ENCODE measurements around the gene TTLL11. TPM values are rescaled to one million over a fixed set of nuclear protein-coding genes. Genes with fewer than 3 reads are reported as not detected.

Gene TTLL11
- total RNA-seq, 6 experiments from 2014 or later: 6.9 to 10.2 (median 8.3) TPM

DNA sequence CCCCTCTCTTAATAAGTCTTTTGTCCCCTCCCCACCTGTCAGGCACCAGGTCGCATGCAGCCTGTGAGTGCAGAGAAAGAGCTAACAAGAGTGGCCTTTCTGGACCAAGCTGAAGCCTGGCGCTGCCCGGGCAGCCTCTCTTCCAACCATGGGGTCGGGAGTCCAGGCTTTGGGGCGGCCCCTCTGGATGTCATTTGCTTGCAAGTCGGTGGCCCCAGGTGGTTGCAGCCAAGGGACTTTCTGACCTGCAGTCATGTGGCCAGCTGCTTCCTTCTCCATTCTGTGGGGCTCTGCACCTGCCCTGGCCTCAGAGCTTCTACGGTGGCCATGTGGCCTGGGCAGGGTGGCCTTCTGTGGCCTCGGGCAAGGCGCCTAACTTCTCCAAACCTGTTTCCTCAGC, 282.0 kb downstream of the TTLL11 start:
- Mint-ChIP-seq H3K36me3 (ENCODE audit: low read depth) (no peaks in the 10 kb centered on the region), H3K9me3 (no peaks in the 10 kb centered on the region), H3K27ac (no peak overlapping the region), H3K27me3 (ENCODE audit: insufficient read depth) (peaks cover 6% of the 10 kb centered on the region), H3K4me1 (ENCODE audit: low read depth) (no peaks in the 10 kb centered on the region), H3K4me3 (no peak overlapping the region)
- DNase-seq: no peak
- TF ChIP-seq CTCF (IDR thresholded peaks at IDR 0.05): no peak

GRCh38 chr9:121810489-121810888, 282.6 kb downstream of the TTLL11 start:
- Mint-ChIP-seq H3K4me1 (ENCODE audit: low read depth) (no peaks in the 10 kb centered on the region), H3K9me3 (no peaks in the 10 kb centered on the region), H3K27ac (no peak overlapping the region), H3K27me3 (ENCODE audit: insufficient read depth) (peaks cover 6% of the 10 kb centered on the region), H3K36me3 (ENCODE audit: low read depth) (no peaks in the 10 kb centered on the region), H3K4me3 (no peak overlapping the region)
- no peak for DNase-seq
- no peak for TF ChIP-seq CTCF (IDR thresholded peaks at IDR 0.05)

DNA sequence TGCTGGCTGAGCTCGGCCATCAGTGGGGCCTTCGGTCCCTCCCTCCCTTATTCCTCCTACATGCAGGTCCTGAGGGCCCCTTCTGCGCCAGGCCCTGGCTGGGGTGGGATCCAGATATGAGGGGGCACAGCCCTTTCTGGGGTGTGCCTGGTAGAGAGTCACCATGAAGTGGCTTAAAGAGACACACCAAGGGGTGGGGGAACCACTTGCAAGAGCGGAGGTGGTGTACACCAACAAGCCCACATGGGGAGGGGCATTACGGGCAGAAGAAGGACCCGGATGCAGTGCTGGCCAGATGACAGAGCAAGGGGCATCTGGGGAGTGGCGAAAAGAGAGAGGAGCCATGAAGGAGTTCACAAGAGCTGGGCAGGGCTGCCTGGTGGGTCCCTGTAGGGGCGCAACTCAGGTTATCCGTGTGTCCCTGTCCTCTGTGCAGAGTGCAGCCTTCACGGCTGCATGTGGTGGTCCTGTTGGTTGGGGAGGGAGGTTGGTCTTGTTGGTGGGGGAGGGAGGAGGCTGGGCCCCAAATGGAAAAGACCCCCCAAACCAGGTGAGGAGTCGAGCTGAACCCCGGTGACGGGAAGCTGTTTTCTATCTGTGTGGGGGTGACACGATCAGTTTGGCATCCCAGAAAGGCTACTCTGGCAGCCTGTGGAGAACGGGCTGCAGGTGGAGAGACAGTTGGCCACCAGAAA, 283.6 kb downstream of the TTLL11 start:
- H3K4me3 Mint-ChIP-seq: no peak overlapping the region
- peaks cover 6% of the 10 kb centered on the region for H3K27me3 Mint-ChIP-seq (ENCODE audit: insufficient read depth)
- DNase-seq: no peak
- H3K36me3 Mint-ChIP-seq (ENCODE audit: low read depth): peaks cover 6% of the 10 kb centered on the region
- H3K9me3 Mint-ChIP-seq: peaks cover 6% of the 10 kb centered on the region
- H3K27ac Mint-ChIP-seq: no peak overlapping the region
- H3K4me1 Mint-ChIP-seq (ENCODE audit: low read depth): no peaks in the 10 kb centered on the region
- no peak for TF ChIP-seq CTCF (IDR thresholded peaks at IDR 0.05)

GRCh38 chr9:121808781-121809180, 284.3 kb downstream of the TTLL11 start:
- Mint-ChIP-seq H3K4me3 (no peak overlapping the region), H3K27ac (no peak overlapping the region), H3K27me3 (ENCODE audit: insufficient read depth) (peaks cover 6% of the 10 kb centered on the region), H3K4me1 (ENCODE audit: low read depth) (no peaks in the 10 kb centered on the region), H3K9me3 (peaks cover 13% of the 10 kb centered on the region), H3K36me3 (ENCODE audit: low read depth) (peaks cover 13% of the 10 kb centered on the region)
- DNase-seq: no peak
- no peak for TF ChIP-seq CTCF (IDR thresholded peaks at IDR 0.05)

- Mint-ChIP-seq H3K4me1 (ENCODE audit: low read depth) (no peaks in the 10 kb centered on the region), H3K27me3 (ENCODE audit: insufficient read depth) (peaks cover 4% of the 10 kb centered on the region), H3K9me3 (peaks cover 13% of the 10 kb centered on the region), H3K36me3 (ENCODE audit: low read depth) (peaks cover 13% of the 10 kb centered on the region), H3K27ac (no peak overlapping the region), H3K4me3 (no peak overlapping the region)
- no peak for TF ChIP-seq CTCF (IDR thresholded peaks at IDR 0.05)
- DNase-seq: no peak
Measured at GRCh38 chr9:121807823-121808278, 285.3 kb downstream of the TTLL11 start.
